Endothelial cell of umbilical vein (primary cell): ENCODE results near the gene GALNT17. TPM values are rescaled to one million over a fixed set of nuclear protein-coding genes. Genes with fewer than 3 reads are reported as not detected.

Experiments used
- BruUV-seq: library from RNA; stranded (reverse); fragments of 400-500 nt; replicated peaks from 2 replicates; lab custom pipeline; 2021; lab: Mats Ljungman, UMichigan
- CTCF ChIA-PET: fragments of 300-600, 350-600 bp; sonication (Branson Sonifier 250); formaldehyde crosslinking; loops from one replicate; lab custom pipeline; 2021; ENCODE audit warnings: antibody characterized with exemption, inconsistent platforms; lab: Charles Lee
- POLR2A ChIA-PET: fragments of 300-600, 350-600 bp; sonication (Branson Sonifier 250); formaldehyde crosslinking; loops from one replicate; lab custom pipeline; 2021; ENCODE audit warnings: antibody characterized with exemption, inconsistent platforms; lab: Charles Lee
- DNase-seq: peaks from one replicate; pipeline ENCODE4 v3.0.0-alpha.2; 2011; ENCODE audit warnings: low read depth, low spot score
- FAIRE-seq: peaks from 2 replicates; lab custom pipeline; 2011; peaks lifted over from hg19 to GRCh38; lab: Jason Lieb, UNC
- H2AFZ ChIP-seq: 2 replicates; pipeline ENCODE4 v1.6.0; 2012; ENCODE audit warnings: low read depth, low read length, control low read depth, inconsistent platforms
- H3K27ac ChIP-seq: 2 replicates; pipeline ENCODE4 v1.5.1; 2011; ENCODE audit warnings: low read depth, mild to moderate bottlenecking, control low read depth, low read length, moderate library complexity; ENCODE audit not compliant: insufficient read depth
- H3K27me3 ChIP-seq, 2 experiments: 2 replicates each; pipeline versions ENCODE4 v1.6.0 to v1.6.1; 2011; ENCODE audit warnings: low read length in 2 of 2, mixed read lengths in 1 of 2; ENCODE audit not compliant: control insufficient read depth in 2 of 2, insufficient read depth in 2 of 2
- H3K36me3 ChIP-seq, 2 experiments: 2 replicates in 1 of 2; 3 replicates in 1 of 2; pipeline ENCODE4 v1.5.1; 2011; ENCODE audit warnings: low read length in 2 of 2, mild to moderate bottlenecking in 1 of 2, moderate library complexity in 1 of 2; ENCODE audit not compliant: control insufficient read depth in 2 of 2, insufficient read depth in 2 of 2; ENCODE audit errors: extremely low read depth in 1 of 2
- H3K4me1 ChIP-seq: 3 replicates; pipeline ENCODE4 v1.5.1; 2011; ENCODE audit warnings: mild to moderate bottlenecking, low read length; ENCODE audit not compliant: control insufficient read depth, insufficient read depth; ENCODE audit errors: extremely low read depth
- H3K4me2 ChIP-seq: 2 replicates; pipeline ENCODE4 v1.6.1; 2011; ENCODE audit warnings: low read length, control low read depth, mixed read lengths; ENCODE audit not compliant: insufficient read depth
- H3K4me3 ChIP-seq, 3 experiments: fragments of 200-600 bp in 1 of 3; sonication (generic), shearing (Covaris generic) in 1 of 3; replicated peaks in 1 of 3; 2 replicates each; pipeline ENCODE4 v1.5.1; 2011 to 2016; ENCODE audit warnings: control low read depth in 3 of 3, low read length in 3 of 3, mild to moderate bottlenecking in 2 of 3, inconsistent platforms in 1 of 3, low read depth in 1 of 3, moderate library complexity in 1 of 3; ENCODE audit not compliant: insufficient read depth in 1 of 3
- H3K79me2 ChIP-seq: 2 replicates; pipeline ENCODE4 v1.6.0; 2012; ENCODE audit warnings: low read length, inconsistent platforms; ENCODE audit not compliant: control insufficient read depth, insufficient read depth
- H3K9ac ChIP-seq: replicated peaks from 2 replicates; pipeline ENCODE3; 2011; ENCODE audit warnings: low read length, control low read depth; ENCODE audit not compliant: insufficient read depth; ENCODE audit errors: extremely low read depth
- H3K9me1 ChIP-seq: replicated peaks from 3 replicates; pipeline ENCODE4 v1.6.0; 2011; ENCODE audit warnings: mild to moderate bottlenecking, low read length; ENCODE audit not compliant: control insufficient read depth, insufficient read depth; ENCODE audit errors: extremely low read depth
- H3K9me3 ChIP-seq: replicated peaks from 2 replicates; pipeline ENCODE4 v1.5.1; 2012; ENCODE audit warnings: low read length, inconsistent platforms; ENCODE audit not compliant: control insufficient read depth, insufficient read depth
- H4K20me1 ChIP-seq: replicated peaks from 2 replicates; pipeline ENCODE3; 2011; ENCODE audit warnings: mild to moderate bottlenecking, low read length; ENCODE audit not compliant: control insufficient read depth, insufficient read depth; ENCODE audit errors: extremely low read depth
- EZH2 ChIP-seq: IDR thresholded peaks from 2 replicates; pipeline ENCODE4 v1.6.1; 2012; ENCODE audit warnings: borderline replicate concordance, low read depth, mild to moderate bottlenecking, moderate library complexity, low read length, inconsistent platforms; ENCODE audit not compliant: severe bottlenecking
- FOS ChIP-seq: IDR thresholded peaks from 2 replicates; pipeline ENCODE4 v1.6.1; 2011; ENCODE audit warnings: mild to moderate bottlenecking, low read length, moderate library complexity, borderline replicate concordance; ENCODE audit not compliant: insufficient read depth
- GATA2 ChIP-seq: IDR thresholded peaks from 2 replicates; pipeline ENCODE4 v1.7.0; 2011; ENCODE audit warnings: low read depth, mild to moderate bottlenecking, moderate library complexity, mixed read lengths, low read length; ENCODE audit not compliant: insufficient read length, insufficient read depth
- JUN ChIP-seq: IDR thresholded peaks from 2 replicates; pipeline ENCODE4 v1.6.1; 2011; ENCODE audit warnings: borderline replicate concordance, low read depth; ENCODE audit not compliant: insufficient read length, insufficient read depth
- MYC ChIP-seq: IDR thresholded peaks from one replicate; pipeline ENCODE4 v1.6.1; 2011; ENCODE audit warnings: mild to moderate bottlenecking, low read depth, low read length
- POLR2A ChIP-seq: IDR thresholded peaks from 2 replicates; pipeline ENCODE4 v1.6.1; 2012; ENCODE audit warnings: low read depth, mild to moderate bottlenecking, control low read depth, low read length
- POLR2AphosphoS5 ChIP-seq: IDR thresholded peaks from 2 replicates; pipeline ENCODE4 v1.6.1; 2012; ENCODE audit warnings: low read depth, mild to moderate bottlenecking, control low read depth, low read length, moderate library complexity; ENCODE audit not compliant: insufficient read depth
- dilution Hi-C: fragments of 300-500 bp; cut with MboI; formaldehyde crosslinking; loops from one replicate; pipeline ENCODE4 v1.15.0; 2019; ENCODE audit warnings: low sequenced_read_pairs; ENCODE audit not compliant: extremely low pct_ligation_motif_present
- intact Hi-C: fragments of 100-400 bp; cut with micrococcal nuclease; formaldehyde crosslinking; loops from one replicate; pipeline ENCODE4 v1.10.0; 2022
- polyA plus RNA-seq, 4 experiments: library from polyadenylated mRNA; depleted of rRNA in 3 of 4; stranded (reverse) in 3 of 4; unstranded in 1 of 4; fragments of >200 nt; gene quantifications; 2 replicates each; pipeline versions ENCODE4 v1.2.1 to v1.2.3, GENCODE V29; 2011 to 2012; ENCODE audit warnings: missing spikeins in 1 of 4
- total RNA-seq: library from RNA; stranded (reverse); gene quantifications from 2 replicates; pipeline ENCODE4 v1.2.3, GENCODE V29; 2021
- TF ChIP-seq, protein P1 (sequence below), 2 donors: IDR thresholded peaks; 1 replicate in 1 of 2; 2 replicates in 1 of 2; pipeline ENCODE4 v1.5.1; 2011; ENCODE audit warnings: low read length in 2 of 2, mild to moderate bottlenecking in 2 of 2, moderate library complexity in 2 of 2, control low read depth in 1 of 2, inconsistent platforms in 1 of 2, low read depth in 1 of 2; ENCODE audit not compliant: insufficient read depth in 1 of 2; ENCODE audit errors: extremely low read depth in 1 of 2
- TF ChIP-seq, protein P2 (sequence below): IDR thresholded peaks from 2 replicates; pipeline ENCODE4 v1.6.1; 2011; ENCODE audit not compliant: insufficient read depth, insufficient read length

Gene GALNT17
- total and polyA plus RNA-seq, 2 donors (not counting 3 experiments of a cell fraction or from before 2014, with no cell fraction given) = not detected

- H3K9ac ChIP-seq = no peak overlapping the region
- H4K20me1 ChIP-seq = no peaks in the 10 kb centered on the region
- H3K36me3 ChIP-seq = no peaks in the 10 kb centered on the region
- CTCF ChIA-PET = no interaction called here
- no peak overlapping the region for H3K4me2 ChIP-seq
- H3K27ac ChIP-seq = no peak overlapping the region
- intact Hi-C loops (no loop called here), dilution Hi-C loops (no loop called here)
- no peaks in the 10 kb centered on the region for H3K9me1 ChIP-seq
- H3K9me3 ChIP-seq = peaks cover 1% of the 10 kb centered on the region
- no peak overlapping the region for H3K4me3 ChIP-seq
- DNase-seq (no peak), FAIRE-seq (no peak)
- no peaks in the 10 kb centered on the region for H3K79me2 ChIP-seq
- no peaks in the 10 kb centered on the region for H3K27me3 ChIP-seq
- BruUV-seq = no TSS peak
- H2AFZ ChIP-seq = no peak overlapping the region
- no peaks in the 10 kb centered on the region for H3K4me1 ChIP-seq
- POLR2A ChIA-PET = no interaction called here
- TF ChIP-seq, protein P1, sequence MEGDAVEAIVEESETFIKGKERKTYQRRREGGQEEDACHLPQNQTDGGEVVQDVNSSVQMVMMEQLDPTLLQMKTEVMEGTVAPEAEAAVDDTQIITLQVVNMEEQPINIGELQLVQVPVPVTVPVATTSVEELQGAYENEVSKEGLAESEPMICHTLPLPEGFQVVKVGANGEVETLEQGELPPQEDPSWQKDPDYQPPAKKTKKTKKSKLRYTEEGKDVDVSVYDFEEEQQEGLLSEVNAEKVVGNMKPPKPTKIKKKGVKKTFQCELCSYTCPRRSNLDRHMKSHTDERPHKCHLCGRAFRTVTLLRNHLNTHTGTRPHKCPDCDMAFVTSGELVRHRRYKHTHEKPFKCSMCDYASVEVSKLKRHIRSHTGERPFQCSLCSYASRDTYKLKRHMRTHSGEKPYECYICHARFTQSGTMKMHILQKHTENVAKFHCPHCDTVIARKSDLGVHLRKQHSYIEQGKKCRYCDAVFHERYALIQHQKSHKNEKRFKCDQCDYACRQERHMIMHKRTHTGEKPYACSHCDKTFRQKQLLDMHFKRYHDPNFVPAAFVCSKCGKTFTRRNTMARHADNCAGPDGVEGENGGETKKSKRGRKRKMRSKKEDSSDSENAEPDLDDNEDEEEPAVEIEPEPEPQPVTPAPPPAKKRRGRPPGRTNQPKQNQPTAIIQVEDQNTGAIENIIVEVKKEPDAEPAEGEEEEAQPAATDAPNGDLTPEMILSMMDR (IDR thresholded peaks at IDR 0.05; ENCODE audit: extremely low read depth in 1 of 2, insufficient read depth in 1 of 2, low read depth in 1 of 2, low read length in 2 of 2) = no peak
- TF ChIP-seq POLR2A (no peak), JUN (no peak), GATA2 (no peak), MYC (no peak), FOS (no peak), EZH2 (no peak), POLR2AphosphoS5 (no peak)
- TF ChIP-seq, protein P2, sequence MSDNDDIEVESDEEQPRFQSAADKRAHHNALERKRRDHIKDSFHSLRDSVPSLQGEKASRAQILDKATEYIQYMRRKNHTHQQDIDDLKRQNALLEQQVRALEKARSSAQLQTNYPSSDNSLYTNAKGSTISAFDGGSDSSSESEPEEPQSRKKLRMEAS = no peak
Measured at GRCh38 chr7:71454981-71455380, 323.0 kb downstream of the GALNT17 start.
